ENCODE results near the gene VIM.
A peak's percentile ranks its signal among the peaks of the same experiment; 100 is the strongest.

Gene VIM

DNA sequence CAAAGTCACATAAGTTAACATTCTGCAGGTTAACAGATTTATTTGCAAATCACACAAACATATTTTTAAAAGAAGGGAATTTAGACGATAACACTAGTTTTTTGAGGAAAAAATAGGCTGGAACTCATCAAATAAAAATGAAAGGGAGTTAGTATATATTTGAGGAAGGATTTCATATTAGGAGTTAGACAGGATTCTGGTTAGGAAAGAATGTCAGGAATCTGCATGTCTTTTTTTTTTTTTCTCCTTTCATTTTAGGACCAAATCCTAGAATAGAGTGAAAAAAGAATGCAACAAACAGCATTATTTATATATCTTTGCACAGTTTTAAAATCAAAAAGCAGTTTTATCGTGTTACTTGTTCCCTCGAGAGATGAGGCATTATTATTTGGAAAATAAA lies 17.7 kb upstream of the VIM start:
- DNase-seq, result no peak

DNA sequence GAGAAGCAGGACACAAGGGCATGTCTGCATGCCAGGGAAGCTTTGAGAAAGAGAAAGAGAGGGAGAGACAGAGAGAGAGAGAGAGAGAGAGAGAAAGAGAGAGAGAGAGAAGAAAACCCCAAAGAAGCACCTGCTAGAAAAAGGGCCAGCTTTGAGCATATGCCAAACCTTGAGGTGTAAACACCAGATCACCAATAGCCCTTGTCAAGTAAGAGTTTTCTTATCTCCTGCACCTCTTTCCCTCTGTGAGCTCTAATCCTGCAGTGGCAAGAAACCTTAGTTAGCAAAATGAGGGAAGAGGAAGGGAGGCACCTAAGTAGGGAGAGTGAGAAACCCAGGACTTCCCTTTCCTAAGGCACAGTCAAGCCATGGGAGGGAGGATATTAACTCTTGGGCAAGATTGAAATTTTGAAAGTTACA lies 15.2 kb upstream of the VIM start:
- DNase-seq, result no peak

DNA sequence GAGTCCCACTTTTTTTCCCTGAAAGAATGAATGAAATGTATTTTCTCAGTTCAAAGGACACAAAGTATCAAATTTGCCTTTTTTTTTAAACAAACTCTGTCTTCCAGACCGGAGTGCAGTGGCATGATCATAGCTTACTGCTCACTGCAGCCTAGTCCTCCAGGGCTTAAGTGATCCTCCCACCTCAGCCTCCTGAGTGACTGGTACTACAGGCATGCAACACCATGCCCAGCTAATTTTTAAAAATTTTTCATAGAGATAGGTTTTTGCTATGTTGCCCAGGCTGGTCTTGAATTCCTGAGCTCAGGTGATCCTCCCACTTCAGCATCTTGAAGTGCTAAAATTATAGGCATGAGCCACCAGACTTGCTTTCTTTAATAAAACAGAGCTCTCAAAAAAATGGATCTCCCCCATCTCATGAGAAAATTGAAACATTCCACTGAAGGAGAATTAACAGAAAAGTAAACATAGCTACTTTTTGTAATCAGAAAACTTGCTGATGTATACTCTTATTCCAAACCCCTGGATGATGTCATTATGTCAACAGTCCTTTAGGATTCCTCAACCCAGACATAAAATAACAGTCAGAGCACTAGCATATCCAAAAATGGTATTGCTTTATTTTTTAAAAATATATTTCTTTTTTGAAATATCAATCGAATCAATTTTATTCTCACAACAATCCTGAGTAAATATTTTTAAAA lies 14.2 kb upstream of the VIM start:
- DNase-seq, result no peak

DNA sequence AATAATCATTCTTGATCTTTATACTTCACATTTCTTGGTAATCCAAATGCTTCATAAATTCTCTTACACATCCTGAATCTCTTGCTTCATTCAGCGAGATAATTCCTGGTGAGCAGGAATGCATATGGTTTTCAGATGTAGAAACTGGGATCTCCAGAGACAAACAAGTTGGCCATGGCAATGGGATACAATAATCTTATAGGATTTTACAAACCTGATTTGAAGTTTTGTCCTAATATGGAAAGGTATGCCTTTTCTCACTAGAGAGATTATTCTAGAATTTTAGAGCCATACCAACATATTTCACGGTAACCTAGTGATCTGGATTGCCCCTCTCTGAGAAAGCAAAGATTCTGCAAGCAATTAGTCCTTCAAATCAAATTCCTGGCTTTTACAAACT lies 13.5 kb upstream of the VIM start:
- no peak for DNase-seq

DNA sequence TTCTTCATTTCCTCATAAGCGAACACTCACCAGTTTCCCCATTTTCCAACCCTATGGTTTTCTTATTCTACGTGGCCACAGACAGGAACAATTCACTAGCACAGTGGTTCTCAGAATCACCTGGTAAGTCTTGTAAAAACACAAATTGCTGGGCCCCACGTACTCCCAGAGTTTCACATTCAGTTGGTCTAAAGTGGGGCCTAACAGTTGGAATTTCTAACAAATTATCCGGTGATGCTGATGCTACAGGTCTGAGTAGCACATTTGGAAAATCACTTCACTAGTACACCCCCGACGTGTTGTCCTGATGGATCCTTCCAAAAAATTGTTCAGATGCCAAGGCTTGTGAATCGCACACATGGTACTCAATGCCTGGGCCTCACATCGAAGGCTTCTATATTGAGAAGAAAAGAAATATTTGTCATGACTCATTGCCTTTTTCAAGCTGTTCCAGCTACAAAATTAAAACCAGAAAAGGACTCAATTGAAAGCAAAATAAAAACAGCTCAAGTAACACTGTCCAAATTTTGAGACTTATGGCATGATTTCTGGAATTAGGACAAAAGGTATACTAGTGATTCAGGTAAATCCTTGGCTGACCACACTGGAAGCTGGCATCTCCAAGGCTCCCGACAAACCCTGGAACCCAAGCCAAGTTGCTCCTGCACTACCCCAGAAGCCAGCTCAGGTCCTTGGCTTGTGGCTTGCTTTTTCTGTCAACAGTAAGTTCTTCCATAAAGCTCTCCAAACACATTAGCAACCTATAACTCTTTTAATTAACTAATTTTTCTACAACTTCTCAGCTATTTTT lies 12.9 kb upstream of the VIM start:
- DNase-seq, result no peak

DNA sequence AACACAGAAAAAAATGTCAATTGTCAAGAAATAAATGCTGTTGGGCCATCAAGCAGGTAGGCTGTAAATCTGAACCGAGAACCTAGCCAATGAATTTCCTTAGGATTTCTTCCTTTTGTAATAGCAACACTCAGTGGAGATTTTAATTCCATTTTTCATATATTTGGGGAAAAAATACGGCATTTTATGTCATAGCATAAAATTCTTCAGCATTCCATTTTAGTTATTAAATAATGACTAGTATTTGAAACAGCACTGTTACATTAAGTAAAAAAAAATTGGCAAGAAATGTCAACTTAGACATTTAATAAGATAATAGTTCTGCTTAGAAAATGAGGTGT lies 12.3 kb upstream of the VIM start:
- no peak for DNase-seq

DNA sequence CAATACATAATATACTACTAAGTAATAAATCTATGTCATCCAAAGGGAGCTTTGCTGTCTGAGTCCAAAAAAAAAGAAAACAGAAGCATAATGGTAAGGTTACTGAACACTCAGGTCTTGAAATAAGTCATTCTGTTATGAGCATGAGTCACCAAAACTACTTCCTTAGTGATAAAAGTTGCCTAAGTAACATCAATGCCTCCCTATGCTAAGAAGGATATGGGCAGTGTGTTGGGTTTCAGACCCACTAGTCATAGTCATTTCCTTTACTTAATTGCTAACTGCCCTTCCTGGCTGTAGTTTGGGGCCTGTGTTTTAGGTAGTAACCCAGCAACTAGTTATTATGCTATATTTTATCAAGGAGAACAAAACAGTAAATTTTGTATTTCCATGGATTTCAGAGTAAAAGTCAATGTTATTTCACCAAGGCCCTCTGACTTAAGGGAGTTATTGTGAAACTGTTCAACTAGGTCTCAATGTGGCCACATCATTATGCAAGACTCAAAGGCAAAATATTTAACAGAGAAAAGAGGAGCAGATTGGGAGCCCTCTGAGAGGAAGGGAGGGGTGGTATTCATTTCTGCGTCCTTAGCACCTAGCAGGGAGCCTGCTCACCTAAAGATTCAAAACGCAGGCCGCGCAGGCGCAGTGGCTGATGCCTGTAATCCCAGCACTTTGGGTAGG lies 11.7 kb upstream of the VIM start:
- DNase-seq, result no peak

DNA sequence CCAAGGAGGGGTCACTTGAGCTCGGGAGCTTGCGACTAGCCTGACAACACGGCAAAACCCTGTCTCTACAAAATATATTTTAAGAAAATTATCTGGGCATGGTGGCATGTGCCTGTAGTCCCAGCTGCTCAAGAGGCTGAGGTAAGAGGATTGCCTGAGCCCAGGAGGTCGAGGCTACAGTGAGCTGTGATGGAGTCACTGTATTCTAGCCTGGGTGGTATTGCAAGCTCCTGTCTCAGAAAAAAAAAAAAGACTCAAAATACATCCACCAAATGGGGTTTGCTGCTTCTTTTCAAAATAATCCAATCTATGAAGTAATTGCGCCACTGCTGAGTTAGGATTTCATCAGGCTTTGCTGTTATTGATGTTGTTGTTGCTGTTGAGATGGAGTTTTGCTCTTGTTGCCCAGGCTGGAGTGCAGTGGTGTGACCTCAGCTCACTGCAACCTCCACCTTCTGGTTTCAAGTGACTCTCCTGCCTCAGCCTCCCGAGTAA lies 11.1 kb upstream of the VIM start:
- DNase-seq, result no peak

DNA sequence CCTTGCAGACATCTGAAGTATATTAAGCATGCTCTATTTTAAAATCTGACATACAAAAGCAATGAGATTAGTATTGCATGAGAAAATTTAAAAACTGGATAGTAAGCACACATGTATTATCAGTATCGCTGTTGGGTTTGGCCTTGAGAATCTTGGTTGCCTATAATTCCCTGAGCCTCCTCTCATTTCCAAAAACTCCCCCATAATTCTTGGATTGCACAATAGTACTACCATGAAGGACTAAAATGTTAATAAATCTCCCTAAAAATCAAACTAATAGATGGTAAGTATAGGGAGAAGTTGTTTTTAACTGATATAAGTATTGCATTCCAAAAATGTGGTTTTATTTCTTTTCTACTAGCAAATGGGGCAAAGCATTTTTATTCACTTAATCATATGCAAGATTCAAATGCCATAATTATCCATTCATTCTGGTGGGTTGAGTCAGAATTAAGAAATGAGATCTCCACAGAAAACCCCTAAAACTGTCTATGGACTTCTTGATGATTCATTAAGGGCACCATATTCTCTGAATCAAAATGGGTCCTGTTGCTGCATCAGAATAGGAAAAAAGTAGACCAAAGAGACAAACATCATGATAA lies 10.3 kb upstream of the VIM start:
- DNase-seq, result no peak

DNA sequence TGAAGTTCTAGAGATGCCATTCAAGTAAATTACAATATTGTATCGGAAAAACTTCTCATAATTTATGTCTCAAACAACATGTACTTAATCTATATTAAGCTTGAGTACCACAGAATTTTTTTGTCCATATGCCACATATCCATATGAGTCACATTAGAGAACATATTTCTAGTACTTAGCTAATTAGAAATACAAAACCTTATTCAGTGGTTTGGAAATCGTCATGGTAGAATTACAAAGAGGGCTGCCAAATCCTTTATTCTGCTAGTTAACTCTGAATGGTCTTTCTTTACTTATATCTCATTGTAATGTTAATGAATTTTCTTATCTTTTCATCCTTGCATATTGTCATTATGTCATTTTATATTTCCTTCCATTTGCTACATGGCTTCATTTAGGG lies 9.0 kb upstream of the VIM start:
- DNase-seq, result no peak

DNA sequence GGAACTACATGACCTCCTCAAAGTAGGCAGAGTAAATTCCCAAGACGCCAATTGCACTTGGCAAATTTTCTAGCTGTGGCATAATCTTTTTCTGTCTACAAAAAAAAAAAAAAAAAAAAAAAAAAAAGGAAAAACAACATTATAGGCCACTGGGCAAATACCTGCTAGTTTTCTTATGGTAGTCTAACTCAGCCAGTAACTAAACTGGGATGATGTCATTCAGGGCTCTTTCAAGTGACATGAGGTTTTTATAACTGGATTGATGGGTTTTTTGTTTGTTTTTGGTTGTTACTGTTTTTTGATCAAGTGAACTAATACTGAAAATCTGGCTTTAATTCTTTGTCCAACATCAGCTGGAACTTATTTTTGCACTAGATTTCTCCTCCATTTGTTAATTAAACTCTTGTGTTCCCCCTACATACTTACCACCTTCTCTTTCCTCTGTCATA lies 7.4 kb upstream of the VIM start:
- no peak for DNase-seq

DNA sequence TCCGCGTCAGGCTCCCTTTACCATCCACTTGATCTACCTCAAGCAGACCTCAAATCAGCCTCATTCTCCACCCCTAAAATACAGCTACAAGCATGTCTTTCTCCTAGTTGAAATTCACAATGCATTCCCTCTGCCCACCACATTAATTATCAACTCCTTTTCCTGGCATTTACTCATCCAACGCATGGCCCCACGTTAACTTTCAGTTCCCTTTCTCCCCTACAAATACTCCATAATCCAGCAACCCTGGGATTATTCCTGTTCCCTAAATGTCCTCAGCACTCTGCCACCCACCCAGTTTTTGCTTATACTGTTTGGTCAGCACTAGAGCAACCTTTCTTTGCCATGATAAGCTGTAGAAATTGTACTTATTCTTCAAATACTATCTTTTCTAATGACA lies 5.7 kb upstream of the VIM start:
- DNase-seq, result no peak

DNA sequence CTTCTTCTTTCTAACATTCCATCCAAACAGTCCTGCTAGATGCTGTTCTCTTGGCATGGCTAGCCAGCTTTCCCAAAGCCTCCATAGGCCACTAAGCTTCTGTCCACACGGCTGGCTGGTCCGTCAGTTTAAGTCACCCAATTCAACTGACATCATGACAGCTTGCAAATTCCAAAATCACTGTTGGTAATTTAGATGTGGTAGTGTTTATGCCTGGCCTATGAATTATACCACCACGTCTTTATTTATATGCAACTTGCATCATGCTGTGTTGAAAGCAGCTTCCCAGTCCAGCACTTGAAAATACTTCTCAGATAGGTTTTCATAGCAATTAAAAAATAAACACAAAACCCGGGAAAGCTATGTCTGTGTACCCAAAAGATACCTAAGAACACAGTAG lies 2.2 kb upstream of the VIM start:
- DNase-seq, result no peak

DNA sequence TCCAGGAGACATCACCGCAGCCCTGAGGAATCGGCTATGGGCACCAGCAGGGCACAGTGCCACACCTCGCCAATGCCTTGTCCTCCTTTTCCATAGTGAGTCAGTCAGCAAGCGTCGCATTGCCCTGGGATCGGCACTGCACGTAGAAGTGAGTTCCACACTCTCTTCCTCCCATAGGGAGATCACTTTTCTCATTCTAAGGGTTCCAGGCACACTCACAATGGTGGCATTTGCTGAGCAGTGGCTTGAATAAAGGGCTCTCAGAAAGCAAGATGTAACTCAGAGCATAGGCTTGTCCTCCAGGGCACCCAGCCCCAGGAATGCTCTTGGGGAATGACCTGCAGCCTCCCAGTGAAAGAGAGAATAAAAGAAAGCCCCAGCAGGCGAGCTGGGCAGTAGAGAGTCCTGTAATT lies 1.1 kb upstream of the VIM start:
- DNase-seq, result no peak

DNA sequence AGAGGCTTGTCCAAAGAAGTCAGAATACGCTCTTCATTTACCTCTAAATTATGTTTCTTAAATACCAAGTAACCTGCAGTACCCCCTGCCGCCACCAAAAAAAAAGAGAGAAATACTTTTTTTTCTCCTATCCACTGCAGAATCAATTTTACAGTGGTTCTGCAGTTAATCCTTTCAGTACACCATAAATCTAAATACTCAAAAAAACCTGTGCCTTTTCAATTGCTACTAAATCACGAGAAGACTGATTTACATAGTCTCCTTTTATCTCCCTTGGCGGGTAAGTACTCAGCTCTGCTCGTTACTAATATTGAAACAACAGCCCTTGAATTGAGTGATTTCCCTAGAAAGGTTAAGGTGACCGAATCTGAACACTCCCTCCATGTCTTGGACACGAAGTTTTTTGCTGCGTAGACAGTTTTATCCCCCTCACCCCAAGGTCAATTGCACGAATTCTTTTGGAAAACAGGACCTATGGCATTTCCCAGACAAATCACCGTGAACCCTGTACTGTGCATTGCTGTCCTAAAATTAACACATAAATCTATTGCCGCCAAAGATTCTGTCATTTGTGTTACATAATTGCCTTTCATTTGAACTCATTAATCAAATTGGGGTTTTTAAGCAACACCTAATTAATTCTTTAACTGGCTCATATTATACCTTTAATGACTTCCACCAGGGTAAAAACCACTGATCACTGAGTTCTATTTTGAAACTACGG lies 512 bp upstream of the VIM start:
- DNase-seq, result peak; percentile 54 to 60

DNA sequence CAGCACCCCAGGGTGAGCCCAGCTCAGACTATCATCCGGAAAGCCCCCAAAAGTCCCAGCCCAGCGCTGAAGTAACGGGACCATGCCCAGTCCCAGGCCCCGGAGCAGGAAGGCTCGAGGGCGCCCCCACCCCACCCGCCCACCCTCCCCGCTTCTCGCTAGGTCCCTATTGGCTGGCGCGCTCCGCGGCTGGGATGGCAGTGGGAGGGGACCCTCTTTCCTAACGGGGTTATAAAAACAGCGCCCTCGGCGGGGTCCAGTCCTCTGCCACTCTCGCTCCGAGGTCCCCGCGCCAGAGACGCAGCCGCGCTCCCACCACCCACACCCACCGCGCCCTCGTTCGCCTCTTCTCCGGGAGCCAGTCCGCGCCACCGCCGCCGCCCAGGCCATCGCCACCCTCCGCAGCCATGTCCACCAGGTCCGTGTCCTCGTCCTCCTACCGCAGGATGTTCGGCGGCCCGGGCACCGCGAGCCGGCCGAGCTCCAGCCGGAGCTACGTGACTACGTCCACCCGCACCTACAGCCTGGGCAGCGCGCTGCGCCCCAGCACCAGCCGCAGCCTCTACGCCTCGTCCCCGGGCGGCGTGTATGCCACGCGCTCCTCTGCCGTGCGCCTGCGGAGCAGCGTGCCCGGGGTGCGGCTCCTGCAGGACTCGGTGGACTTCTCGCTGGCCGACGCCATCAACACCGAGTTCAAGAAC lies 1.1 kb downstream of the VIM start:
- peak; percentile 71 to 78 for DNase-seq

DNA sequence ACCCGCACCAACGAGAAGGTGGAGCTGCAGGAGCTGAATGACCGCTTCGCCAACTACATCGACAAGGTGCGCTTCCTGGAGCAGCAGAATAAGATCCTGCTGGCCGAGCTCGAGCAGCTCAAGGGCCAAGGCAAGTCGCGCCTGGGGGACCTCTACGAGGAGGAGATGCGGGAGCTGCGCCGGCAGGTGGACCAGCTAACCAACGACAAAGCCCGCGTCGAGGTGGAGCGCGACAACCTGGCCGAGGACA lies 1.6 kb downstream of the VIM start:
- no peak for DNase-seq

DNA sequence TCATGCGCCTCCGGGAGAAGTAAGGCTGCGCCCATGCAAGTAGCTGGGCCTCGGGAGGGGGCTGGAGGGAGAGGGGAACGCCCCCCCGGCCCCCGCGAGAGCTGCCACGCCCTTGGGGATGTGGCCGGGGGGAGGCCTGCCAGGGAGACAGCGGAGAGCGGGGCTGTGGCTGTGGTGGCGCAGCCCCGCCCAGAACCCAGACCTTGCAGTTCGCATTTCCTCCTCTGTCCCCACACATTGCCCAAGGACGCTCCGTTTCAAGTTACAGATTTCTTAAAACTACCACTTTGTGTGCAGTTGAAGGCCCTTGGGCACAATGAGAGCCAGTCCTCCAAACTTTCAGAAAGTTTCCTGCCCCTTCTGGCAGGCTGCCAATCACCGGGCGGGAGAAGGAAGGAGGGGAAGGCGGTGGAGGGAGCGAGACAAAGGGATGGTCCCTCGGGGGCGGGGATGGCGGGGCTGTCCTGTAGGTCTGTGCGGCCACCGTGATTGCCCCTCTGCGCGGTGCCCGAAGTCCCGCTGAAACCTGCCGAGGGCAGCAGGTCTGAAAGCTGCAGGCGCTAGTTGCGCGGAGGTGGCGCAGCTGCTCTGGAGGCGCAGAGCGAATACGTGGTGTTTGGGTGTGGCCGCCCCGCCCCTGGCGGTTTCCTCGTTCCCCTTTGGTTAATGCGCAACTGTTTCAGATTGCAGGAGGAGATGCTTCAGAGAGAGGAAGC lies 2.1 kb downstream of the VIM start:
- DNase-seq, result peak; percentile 93

DNA sequence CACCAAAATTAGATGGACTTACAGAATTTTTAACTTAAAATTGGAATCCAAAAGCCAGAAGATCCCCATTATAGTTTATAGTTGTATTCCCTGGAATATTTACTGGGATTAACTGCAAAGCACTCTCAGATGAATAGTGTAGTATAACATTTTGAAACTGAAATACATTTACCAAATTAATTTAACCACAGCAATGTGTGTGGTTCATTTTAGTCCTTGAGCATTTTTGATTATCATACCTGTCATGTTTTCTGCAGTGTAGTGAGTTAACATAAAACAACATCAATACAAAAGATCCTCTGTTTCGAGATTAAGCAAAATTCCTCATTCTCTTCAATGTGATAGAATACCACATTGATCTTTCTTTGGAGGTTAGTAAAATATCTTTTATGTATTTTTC lies 3.7 kb downstream of the VIM start:
- DNase-seq, result no peak

DNA sequence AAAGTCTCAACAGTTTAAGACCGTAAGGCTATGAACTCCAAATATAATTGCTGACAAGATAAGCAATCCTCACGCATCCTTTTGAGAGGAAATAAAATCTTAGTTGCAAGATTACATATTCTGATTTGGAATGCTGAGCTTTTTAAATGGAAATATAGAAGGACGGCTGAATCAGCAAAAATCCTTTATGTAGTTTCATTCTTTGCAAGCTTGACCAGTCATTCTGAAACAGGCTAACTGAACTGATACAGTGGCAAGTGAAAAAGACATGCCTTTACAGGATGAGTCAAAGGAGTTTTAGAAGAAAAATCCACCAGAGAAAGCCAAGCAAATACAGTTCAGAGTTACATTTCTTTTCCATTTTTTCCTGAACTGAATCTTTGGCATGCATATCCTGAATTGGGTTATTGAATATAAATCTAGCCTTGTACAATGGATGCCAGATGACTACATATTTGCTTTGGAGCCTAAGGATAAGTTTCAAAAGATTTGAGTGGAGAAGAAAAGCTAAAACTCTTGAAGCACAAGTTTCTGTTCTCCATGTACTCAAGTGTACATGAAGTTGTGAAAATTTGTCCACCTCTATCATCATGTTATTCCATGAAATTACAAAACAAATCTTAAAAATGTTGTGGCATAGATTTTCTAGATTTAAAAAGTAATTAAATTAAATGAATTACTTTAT lies 4.4 kb downstream of the VIM start:
- no peak for DNase-seq

Measured in activated T-cell treated with anti-CD3 and anti-CD28 coated beads, Interleukin-2, amount 50 U/mL, for 48 hours (primary cell).